Measurements from ENCODE around the gene PANK1. TPM values are rescaled to one million over a fixed set of nuclear protein-coding genes. Genes with fewer than 3 reads are reported as not detected.

PANK1 gene
- polyA plus RNA-seq, 1 of the 3 experiments (the other 2 are of a cell fraction): 4.2 TPM

GRCh38 chr10:89659143-89660131, 14.4 kb upstream of the PANK1 start:
- Histone ChIP-seq H3K4me1 (ENCODE audit: control insufficient read depth in 1 of 2, insufficient read depth in 2 of 2, low read depth in 1 of 2, low read length in 1 of 2) (peaks cover 3 to 4% of the 10 kb centered on the region in 2 experiments; a peak in 2 of 4 replicates), H3K27me3 (ENCODE audit: insufficient read depth) (no peaks in the 10 kb centered on the region), H4K20me1 (ENCODE audit: insufficient read depth) (no peaks in the 10 kb centered on the region), H3K9me3 (no peaks in the 10 kb centered on the region), H3K27ac (ENCODE audit: low read depth in 2 of 2, low read length in 1 of 2) (peak overlapping the region in 1 of 2 experiments; percentile 72; a peak in 3 of 4 replicates), H3K36me3 (replicated peaks in 1 of 2; ENCODE audit: control insufficient read depth in 1 of 2, insufficient read depth in 2 of 2, low read length in 1 of 2) (no peaks in the 10 kb centered on the region), H3F3A (replicated peaks; ENCODE audit: insufficient read depth) (peaks cover 9% of the 10 kb centered on the region), H3K79me2 (ENCODE audit: insufficient read depth) (no peaks in the 10 kb centered on the region), H3K9me2 (no peaks in the 10 kb centered on the region), H3K9ac (no peak overlapping the region), H2AFZ (ENCODE audit: low read depth) (peak overlapping the region; percentile 1; the same call in 1 of the 2 replicates), H3K4me2 (peak overlapping the region; percentile 49), H3K4me3 (ENCODE audit: low read depth in 2 of 2, low read length in 1 of 2) (0 out of 4 replicates have a peak overlapping the region, but pooled peaks of 1 of the 2 experiments have one; percentile 3)
- no peak for DNase-seq
- 55% methylated on average over 10 of the region's 10 CpGs for WGBS (ENCODE audit: low lambda C conversion rate)
- CTCF ChIA-PET: interaction anchor here (0.8 to 1.6 kb wide), 2 partner anchors 11 to 29 kb away, joined by 3 to 9 read pairs; no protein-coding TSS in a partner anchor
- POLR2A ChIA-PET: interaction anchor here (1.0 kb wide), 1 partner anchor 16 kb away, joined by 3 read pairs; no protein-coding TSS in a partner anchor
- TF ChIP-seq USF1 (IDR thresholded peaks at IDR 0.05; ENCODE audit: borderline replicate concordance, low read depth): no peak
- TF ChIP-seq RCOR1 (IDR thresholded peaks at IDR 0.05; ENCODE audit: low read length): no peak
- peak; percentile 71 for TF ChIP-seq FOSL2 (IDR thresholded peaks at IDR 0.05; ENCODE audit: borderline replicate concordance, low read depth)
- TF ChIP-seq NRF1 (IDR thresholded peaks at IDR 0.05; ENCODE audit: low read depth, low read length): no peak
- 0 out of 2 replicates have a peak, but pooled peaks have one; percentile 27 for TF ChIP-seq MAX (IDR thresholded peaks at IDR 0.05; ENCODE audit: low read depth)
- TF ChIP-seq EP300 (IDR thresholded peaks at IDR 0.05; ENCODE audit: borderline replicate concordance in 1 of 2, low read depth in 1 of 2, low read length in 1 of 2): peak in 1 of 2 experiments; percentile 55; a peak in 1 of 4 replicates
- TF ChIP-seq REST (IDR thresholded peaks at IDR 0.05; ENCODE audit: low read depth, low read length): no peak
- no peak for TF ChIP-seq SIN3A (IDR thresholded peaks at IDR 0.05; ENCODE audit: borderline replicate concordance, low read depth, low read length)
- peak; percentile 50 for TF ChIP-seq JUND (IDR thresholded peaks at IDR 0.05)
- TF ChIP-seq YY1 (IDR thresholded peaks at IDR 0.05; ENCODE audit: low read depth): peak; percentile 57; the same call in 1 of the 2 replicates
- TF ChIP-seq, protein P1, sequence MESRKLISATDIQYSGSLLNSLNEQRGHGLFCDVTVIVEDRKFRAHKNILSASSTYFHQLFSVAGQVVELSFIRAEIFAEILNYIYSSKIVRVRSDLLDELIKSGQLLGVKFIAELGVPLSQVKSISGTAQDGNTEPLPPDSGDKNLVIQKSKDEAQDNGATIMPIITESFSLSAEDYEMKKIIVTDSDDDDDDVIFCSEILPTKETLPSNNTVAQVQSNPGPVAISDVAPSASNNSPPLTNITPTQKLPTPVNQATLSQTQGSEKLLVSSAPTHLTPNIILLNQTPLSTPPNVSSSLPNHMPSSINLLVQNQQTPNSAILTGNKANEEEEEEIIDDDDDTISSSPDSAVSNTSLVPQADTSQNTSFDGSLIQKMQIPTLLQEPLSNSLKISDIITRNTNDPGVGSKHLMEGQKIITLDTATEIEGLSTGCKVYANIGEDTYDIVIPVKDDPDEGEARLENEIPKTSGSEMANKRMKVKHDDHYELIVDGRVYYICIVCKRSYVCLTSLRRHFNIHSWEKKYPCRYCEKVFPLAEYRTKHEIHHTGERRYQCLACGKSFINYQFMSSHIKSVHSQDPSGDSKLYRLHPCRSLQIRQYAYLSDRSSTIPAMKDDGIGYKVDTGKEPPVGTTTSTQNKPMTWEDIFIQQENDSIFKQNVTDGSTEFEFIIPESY (IDR thresholded peaks at IDR 0.05; ENCODE audit: borderline replicate concordance, low read depth): no peak
- peak; percentile 74; the same call in 1 of the 2 replicates for TF ChIP-seq MEF2A (IDR thresholded peaks at IDR 0.05; ENCODE audit: borderline replicate concordance, low read depth)
- TF ChIP-seq GABPA (IDR thresholded peaks at IDR 0.05; ENCODE audit: low read depth): no peak
- TF ChIP-seq FOXJ3 (CRISPR knock-in tag; IDR thresholded peaks at IDR 0.05): no peak
- TF ChIP-seq RFX5 (IDR thresholded peaks at IDR 0.05; ENCODE audit: low read length): no peak
- TF ChIP-seq GATA2 (CRISPR knock-in tag; IDR thresholded peaks at IDR 0.05): no peak
- peak; percentile 64 for TF ChIP-seq TCF12 (IDR thresholded peaks at IDR 0.05)
- TF ChIP-seq POLR2AphosphoS5 (IDR thresholded peaks at IDR 0.05; ENCODE audit: low read depth, low read length): 0 out of 2 replicates have a peak, but pooled peaks have one; percentile 15
- no peak for TF ChIP-seq TAF1 (IDR thresholded peaks at IDR 0.05; ENCODE audit: borderline replicate concordance, low read depth, low read length)
- TF ChIP-seq, protein P2, sequence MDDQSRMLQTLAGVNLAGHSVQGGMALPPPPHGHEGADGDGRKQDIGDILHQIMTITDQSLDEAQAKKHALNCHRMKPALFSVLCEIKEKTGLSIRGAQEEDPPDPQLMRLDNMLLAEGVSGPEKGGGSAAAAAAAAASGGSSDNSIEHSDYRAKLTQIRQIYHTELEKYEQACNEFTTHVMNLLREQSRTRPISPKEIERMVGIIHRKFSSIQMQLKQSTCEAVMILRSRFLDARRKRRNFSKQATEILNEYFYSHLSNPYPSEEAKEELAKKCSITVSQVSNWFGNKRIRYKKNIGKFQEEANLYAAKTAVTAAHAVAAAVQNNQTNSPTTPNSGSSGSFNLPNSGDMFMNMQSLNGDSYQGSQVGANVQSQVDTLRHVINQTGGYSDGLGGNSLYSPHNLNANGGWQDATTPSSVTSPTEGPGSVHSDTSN (IDR thresholded peaks at IDR 0.05): no peak; the same call in 1 of the 2 replicates
- TF ChIP-seq EZH2phosphoT487 (IDR thresholded peaks at IDR 0.05; ENCODE audit: borderline replicate concordance, low read depth): no peak
- TF ChIP-seq CHD2 (IDR thresholded peaks at IDR 0.05; ENCODE audit: low read length, partially characterized antibody): no peak
- no peak for TF ChIP-seq ELF1 (IDR thresholded peaks at IDR 0.05)
- no peak for TF ChIP-seq SMC3 (IDR thresholded peaks at IDR 0.05; ENCODE audit: low read depth, low read length)
- no peak for TF ChIP-seq RAD21 (IDR thresholded peaks at IDR 0.05; ENCODE audit: low read length)
